H1 (cell line): ENCODE results near the gene HHAT. TPM values are rescaled to one million over a fixed set of nuclear protein-coding genes. Genes with fewer than 3 reads are reported as not detected.

Experiments
- CTCF ChIA-PET: fragments of 300-600 bp; sonication (Branson Sonifier 250); formaldehyde crosslinking; loops from one replicate; lab custom pipeline; 2021; ENCODE audit not compliant: partially characterized antibody; lab: Charles Lee
- POLR2A ChIA-PET: fragments of 300-600 bp; sonication (Branson Sonifier 250); formaldehyde crosslinking; loops from one replicate; lab custom pipeline; 2021; ENCODE audit warnings: inconsistent platforms; ENCODE audit not compliant: partially characterized antibody; lab: Charles Lee
- DNase-seq, 2 experiments: peaks; one replicate each; pipeline versions ENCODE4 v3.0.0 to v3.0.0-alpha.2; 2010 to 2022; ENCODE audit warnings: low spot score in 2 of 2, low read depth in 1 of 2, mixed read lengths in 1 of 2
- FAIRE-seq: peaks from 2 replicates; lab custom pipeline; 2011; peaks lifted over from hg19 to GRCh38; lab: Jason Lieb, UNC
- H2AFZ ChIP-seq: 2 replicates; pipeline ENCODE4 v1.8.1; 2012; ENCODE audit warnings: low read length, inconsistent platforms
- H2AK5ac ChIP-seq: 2 replicates; pipeline ENCODE4 v1.6.1; 2013; ENCODE audit warnings: low read depth, low read length
- H2BK120ac ChIP-seq: replicated peaks from 2 replicates; pipeline ENCODE3; 2013; ENCODE audit warnings: low read depth, low read length, inconsistent platforms
- H2BK12ac ChIP-seq: 2 replicates; pipeline ENCODE4 v1.6.1; 2013; ENCODE audit warnings: low read depth, low read length
- H2BK15ac ChIP-seq: 2 replicates; pipeline ENCODE4 v1.6.1; 2013; ENCODE audit warnings: low read length
- H2BK20ac ChIP-seq: 2 replicates; pipeline ENCODE4 v1.6.1; 2013; ENCODE audit warnings: low read length
- H2BK5ac ChIP-seq: 2 replicates; pipeline ENCODE4 v1.6.1; 2013; ENCODE audit warnings: low read depth, low read length
- H3K14ac ChIP-seq: 2 replicates; pipeline ENCODE4 v1.6.1; 2013; ENCODE audit warnings: inconsistent platforms; ENCODE audit not compliant: insufficient read length
- H3K18ac ChIP-seq: 2 replicates; pipeline ENCODE4 v1.6.1; 2013; ENCODE audit warnings: low read length; ENCODE audit errors: extremely low read depth
- H3K23ac ChIP-seq: 2 replicates; pipeline ENCODE4 v1.6.1; 2013; ENCODE audit warnings: inconsistent platforms; ENCODE audit not compliant: insufficient read length
- H3K23me2 ChIP-seq: 2 replicates; pipeline ENCODE4 v1.6.1; 2013; ENCODE audit warnings: low read depth, low read length
- H3K27ac ChIP-seq: 2 replicates; pipeline ENCODE4 v1.6.1; 2011; ENCODE audit warnings: low read depth, low read length, inconsistent platforms
- H3K27me3 ChIP-seq, 4 experiments: replicated peaks in 1 of 4; 1 replicate in 1 of 4; 2 replicates in 3 of 4; pipeline versions ENCODE4 v1.6.1 to v1.8.1; 2011 to 2013; ENCODE audit warnings: low read length in 3 of 4, mild to moderate bottlenecking in 3 of 4, inconsistent platforms in 2 of 4, mixed read lengths in 2 of 4, moderate library complexity in 1 of 4; ENCODE audit not compliant: control insufficient read depth in 3 of 4, insufficient read depth in 3 of 4; ENCODE audit errors: extremely low read depth in 1 of 4
- H3K36me3 ChIP-seq, 4 experiments: 2 replicates each; pipeline versions ENCODE4 v1.6.1 to v1.8.1; 2011 to 2013; ENCODE audit warnings: mild to moderate bottlenecking in 4 of 4, low read length in 3 of 4, moderate library complexity in 2 of 4, control low read depth in 1 of 4, inconsistent platforms in 1 of 4; ENCODE audit not compliant: insufficient read depth in 4 of 4, control insufficient read depth in 2 of 4
- H3K4ac ChIP-seq: replicated peaks from 2 replicates; pipeline ENCODE3; 2013; ENCODE audit warnings: low read length, low read depth, mixed read lengths, inconsistent platforms; ENCODE audit not compliant: insufficient read length
- H3K4me1 ChIP-seq, 4 experiments: replicated peaks in 1 of 4; 1 replicate in 1 of 4; 2 replicates in 3 of 4; pipeline versions ENCODE4 v1.6.1 to v1.8.1; 2011 to 2013; ENCODE audit warnings: low read length in 3 of 4, inconsistent platforms in 2 of 4, mixed read lengths in 1 of 4; ENCODE audit not compliant: insufficient read depth in 4 of 4, control insufficient read depth in 3 of 4
- H3K4me2 ChIP-seq, 2 experiments: 2 replicates each; pipeline versions ENCODE4 v1.6.1 to v1.8.1; 2011 to 2013; ENCODE audit warnings: low read depth in 2 of 2, low read length in 2 of 2, control low read depth in 1 of 2, inconsistent platforms in 1 of 2, mild to moderate bottlenecking in 1 of 2; ENCODE audit not compliant: insufficient read depth in 1 of 2
- H3K4me3 ChIP-seq, 4 experiments: fragments of 200-600, 300-600 bp in 1 of 4; sonication (generic), shearing (Covaris generic), sonication (Bioruptor Twin) in 1 of 4; 2 replicates each; pipeline versions ENCODE4 v1.5.1 to v1.8.1; 2011 to 2016; ENCODE audit warnings: low read length in 4 of 4, low read depth in 3 of 4, control low read depth in 2 of 4, inconsistent platforms in 2 of 4, mild to moderate bottlenecking in 2 of 4, mixed read lengths in 1 of 4, moderate library complexity in 1 of 4; ENCODE audit not compliant: insufficient read depth in 2 of 4; ENCODE audit errors: extremely low read depth in 1 of 4
- H3K56ac ChIP-seq: replicated peaks from 2 replicates; pipeline ENCODE3; 2013; ENCODE audit warnings: low read depth, mild to moderate bottlenecking, mixed read lengths, low read length, inconsistent platforms; ENCODE audit not compliant: insufficient read length
- H3K79me1 ChIP-seq: 2 replicates; pipeline ENCODE4 v1.6.1; 2013; ENCODE audit warnings: low read depth, low read length, control low read depth
- H3K79me2 ChIP-seq, 2 experiments: 2 replicates each; pipeline versions ENCODE4 v1.6.1 to v1.8.1; 2012 to 2013; ENCODE audit warnings: low read length in 2 of 2, mild to moderate bottlenecking in 2 of 2, inconsistent platforms in 1 of 2; ENCODE audit not compliant: insufficient read depth in 2 of 2, control insufficient read depth in 1 of 2
- H3K9ac ChIP-seq, 4 experiments: replicated peaks in 1 of 4; 1 replicate in 1 of 4; 2 replicates in 3 of 4; pipeline versions ENCODE4 v1.6.1 to v1.8.1; 2011 to 2013; ENCODE audit warnings: low read depth in 3 of 4, low read length in 3 of 4, control low read depth in 2 of 4, mild to moderate bottlenecking in 2 of 4, moderate library complexity in 2 of 4, inconsistent platforms in 1 of 4; ENCODE audit errors: extremely low read depth in 1 of 4
- H3K9me3 ChIP-seq, 2 experiments: 2 replicates each; pipeline versions ENCODE4 v1.6.1 to v1.8.1; 2012 to 2013; ENCODE audit warnings: mild to moderate bottlenecking in 2 of 2, moderate library complexity in 2 of 2, control low read depth in 1 of 2, inconsistent platforms in 1 of 2, low read depth in 1 of 2, low read length in 1 of 2, mixed read lengths in 1 of 2; ENCODE audit not compliant: insufficient read depth in 2 of 2
- H4K20me1 ChIP-seq, 2 experiments: replicated peaks in 1 of 2; 2 replicates each; pipeline versions ENCODE3 to v1.8.1; 2011 to 2013; ENCODE audit warnings: inconsistent platforms in 2 of 2, low read length in 2 of 2, mild to moderate bottlenecking in 1 of 2; ENCODE audit not compliant: insufficient read depth in 2 of 2, control insufficient read depth in 1 of 2
- H4K5ac ChIP-seq: 2 replicates; pipeline ENCODE4 v1.6.1; 2013; ENCODE audit warnings: low read length, low read depth, mixed read lengths, inconsistent platforms; ENCODE audit not compliant: insufficient read length
- H4K8ac ChIP-seq: 2 replicates; pipeline ENCODE4 v1.8.0; 2013; ENCODE audit warnings: mild to moderate bottlenecking, moderate library complexity, low read length, inconsistent platforms; ENCODE audit not compliant: insufficient read depth; ENCODE audit errors: extremely low read depth
- H4K91ac ChIP-seq: replicated peaks from 2 replicates; pipeline ENCODE3; 2013; ENCODE audit warnings: low read length, mixed read lengths, inconsistent platforms; ENCODE audit not compliant: insufficient read length
- EP300 ChIP-seq, 2 experiments: IDR thresholded peaks; 1 replicate in 1 of 2; 2 replicates in 1 of 2; pipeline ENCODE4 v1.6.1; 2011 to 2012; ENCODE audit warnings: low read depth in 2 of 2, low read length in 2 of 2, mild to moderate bottlenecking in 2 of 2, borderline replicate concordance in 1 of 2, inconsistent platforms in 1 of 2, moderate library complexity in 1 of 2
- ZNF274 ChIP-seq: IDR thresholded peaks from 2 replicates; pipeline ENCODE4 v1.7.0; 2012; ENCODE audit warnings: low read length, borderline replicate concordance; ENCODE audit errors: extremely low read depth
- WGBS, 2 experiments: shearing (Covaris generic) in 1 of 2; methylation state at CpG; one replicate each; pipeline versions ENCODE4 v1.1.6 to v1.1.7; 2013 to 2015; ENCODE audit warnings: low lambda C conversion rate in 2 of 2, mixed read lengths in 2 of 2, inconsistent platforms in 1 of 2, low coverage in 1 of 2, missing lambda C conversion rate in 1 of 2; ENCODE audit not compliant: insufficient replicate concordance in 2 of 2, insufficient coverage in 1 of 2, insufficient read length in 1 of 2; ENCODE audit errors: extremely low coverage in 1 of 2, missing lambda C conversion rate in 1 of 2; 5-methylcytosine and 5-hydroxymethylcytosine counted together
- polyA plus RNA-seq, 7 experiments: library from polyadenylated mRNA; depleted of rRNA in 3 of 7; stranded (reverse) in 5 of 7; unstranded in 2 of 7; fragments of >200 nt in 5 of 7; fragments of 200-250 nt in 2 of 7; gene quantifications; 1 replicate in 5 of 7; 2 replicates in 1 of 7; 4 replicates in 1 of 7; pipeline versions ENCODE4 v1.2.1 to v1.2.3, GENCODE V29; 2011 to 2013; ENCODE audit warnings: missing spikeins in 2 of 7, mixed read lengths in 2 of 7
- total RNA-seq: library from RNA; stranded (reverse); fragmentation: NEBNext Ultra II Directional; extraction: Animal tissue kit (Norgen Biotek cat#: 25700); gene quantifications from 2 replicates; pipeline ENCODE4 v1.2.1, GENCODE V29; 2021

The HHAT gene
- total and polyA plus RNA-seq, 2 of the 8 experiments (the other 6 are each of a cell fraction or from before 2014, with no cell fraction given): 0.15 to 0.51 TPM

GRCh38 chr1:210582205-210582970 is 253.7 kb downstream of the HHAT start:
- Histone ChIP-seq H2AK5ac (no peak overlapping the region), H2AFZ (no peak overlapping the region), H4K5ac (no peak overlapping the region), H3K14ac (no peak overlapping the region), H3K23me2 (no peaks in the 10 kb centered on the region), H3K27me3 (no peaks in the 10 kb centered on the region), H2BK20ac (no peak overlapping the region), H3K4me3 (no peak overlapping the region), H3K4me1 (peaks cover 0 to 3% (median 0%) of the 10 kb centered on the region in 4 experiments; a peak in 1 of 7 replicates), H3K4me2 (no peak overlapping the region), H3K23ac (no peak overlapping the region), H2BK120ac (no peak overlapping the region), H2BK12ac (no peak overlapping the region), H3K18ac (no peak overlapping the region), H4K20me1 (no peaks in the 10 kb centered on the region), H3K27ac (no peak overlapping the region), H3K79me1 (no peaks in the 10 kb centered on the region), H3K9ac (no peak overlapping the region), H3K79me2 (no peaks in the 10 kb centered on the region), H3K56ac (no peak overlapping the region), H3K9me3 (peaks cover 0 to under 1% of the 10 kb centered on the region in 2 experiments; a peak in 1 of 4 replicates), H3K36me3 (no peaks in the 10 kb centered on the region), H4K8ac (no peak overlapping the region), H2BK15ac (no peak overlapping the region), H4K91ac (no peak overlapping the region), H3K4ac (no peak overlapping the region), H2BK5ac (no peak overlapping the region)
- ChIA-PET POLR2A (no interaction called here), CTCF (interaction anchor here (0.5 to 12.0 kb wide), 8 partner anchors 12 to 553 kb away, joined by 3 to 109 read pairs (median 3); partner anchors contain the start of gene KCNH1)
- no peak for FAIRE-seq
- 89% methylated on average over 10 of the region's 10 CpGs; no CpG with 5 or more reads in 1 of the 2 experiments for WGBS, 2 experiments
- no peak for DNase-seq
- TF ChIP-seq ZNF274 (no peak), EP300 (IDR thresholded peaks at IDR 0.05; ENCODE audit: borderline replicate concordance in 1 of 2, low read depth in 2 of 2, low read length in 2 of 2) (no peak)
